ENCODE data around the gene CD200. TPM values are rescaled to one million over a fixed set of nuclear protein-coding genes. Genes with fewer than 3 reads are reported as not detected.

Gene CD200
- total RNA-seq, 1 donor from 2014 or later, result 4.4 TPM

DNA sequence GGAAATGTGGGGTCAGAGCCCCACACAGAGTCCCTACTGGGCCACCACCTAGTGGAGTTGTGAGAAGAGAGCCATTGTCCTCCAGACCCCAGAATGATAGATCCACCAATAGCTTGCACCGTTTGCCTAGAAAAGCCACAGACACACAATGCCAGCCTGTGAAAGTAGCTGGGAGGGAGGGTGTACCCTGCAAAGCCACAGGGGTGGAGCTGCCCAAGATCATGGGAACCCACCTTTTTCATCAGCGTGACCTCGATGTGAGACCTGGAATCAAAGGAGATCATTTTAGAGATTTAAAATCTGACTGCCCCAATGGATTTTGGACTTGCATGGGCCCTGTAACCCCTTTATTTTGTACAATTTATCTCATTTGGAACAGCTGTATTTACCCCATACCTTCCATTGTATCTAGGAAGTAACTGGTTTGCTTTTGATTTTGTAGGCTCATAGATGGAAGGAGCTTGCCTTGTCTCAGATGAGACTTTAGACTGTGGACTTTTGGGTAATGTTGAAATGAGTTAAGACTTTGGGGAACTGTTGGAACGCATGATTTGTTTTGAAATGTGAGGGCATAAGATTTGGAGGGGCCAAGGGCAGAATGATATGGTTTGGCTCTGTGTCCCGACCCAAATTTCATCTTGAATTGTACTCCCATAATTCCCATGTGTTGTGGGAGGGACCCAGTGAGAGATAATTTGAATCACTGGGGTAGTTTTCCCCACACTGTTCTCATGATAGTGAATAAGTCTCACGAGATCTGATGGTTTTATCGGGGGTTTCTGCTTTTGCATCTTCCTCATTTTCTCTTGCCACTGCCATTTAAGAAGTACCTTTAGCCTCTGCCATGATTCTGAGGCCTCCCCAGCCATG lies 49.0 kb downstream of the CD200 start:
- ATAC-seq, result no peak
- Histone ChIP-seq H3K4me3 (no peak overlapping the region), H3K36me3 (no peaks in the 10 kb centered on the region), H3K9me3 (no peaks in the 10 kb centered on the region), H3K4me1 (peaks cover 18% of the 10 kb centered on the region), H3K27ac (no peak overlapping the region), H3K27me3 (ENCODE audit: low read depth) (no peaks in the 10 kb centered on the region)
- intact Hi-C loops (cut with DNase I), result no loop called here
- TF ChIP-seq, protein P1, sequence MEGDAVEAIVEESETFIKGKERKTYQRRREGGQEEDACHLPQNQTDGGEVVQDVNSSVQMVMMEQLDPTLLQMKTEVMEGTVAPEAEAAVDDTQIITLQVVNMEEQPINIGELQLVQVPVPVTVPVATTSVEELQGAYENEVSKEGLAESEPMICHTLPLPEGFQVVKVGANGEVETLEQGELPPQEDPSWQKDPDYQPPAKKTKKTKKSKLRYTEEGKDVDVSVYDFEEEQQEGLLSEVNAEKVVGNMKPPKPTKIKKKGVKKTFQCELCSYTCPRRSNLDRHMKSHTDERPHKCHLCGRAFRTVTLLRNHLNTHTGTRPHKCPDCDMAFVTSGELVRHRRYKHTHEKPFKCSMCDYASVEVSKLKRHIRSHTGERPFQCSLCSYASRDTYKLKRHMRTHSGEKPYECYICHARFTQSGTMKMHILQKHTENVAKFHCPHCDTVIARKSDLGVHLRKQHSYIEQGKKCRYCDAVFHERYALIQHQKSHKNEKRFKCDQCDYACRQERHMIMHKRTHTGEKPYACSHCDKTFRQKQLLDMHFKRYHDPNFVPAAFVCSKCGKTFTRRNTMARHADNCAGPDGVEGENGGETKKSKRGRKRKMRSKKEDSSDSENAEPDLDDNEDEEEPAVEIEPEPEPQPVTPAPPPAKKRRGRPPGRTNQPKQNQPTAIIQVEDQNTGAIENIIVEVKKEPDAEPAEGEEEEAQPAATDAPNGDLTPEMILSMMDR (IDR thresholded peaks at IDR 0.05), result no peak
- no peak for DNase-seq

GRCh38 chr3:112382543-112383160 lies 49.7 kb downstream of the CD200 start:
- peaks cover 16% of the 10 kb centered on the region for H3K4me1 ChIP-seq
- no peaks in the 10 kb centered on the region for H3K9me3 ChIP-seq
- intact Hi-C loops (cut with DNase I), result no loop called here
- H3K27ac ChIP-seq, result no peak overlapping the region
- ATAC-seq (no peak), DNase-seq (no peak)
- H3K4me3 ChIP-seq, result no peak overlapping the region
- H3K27me3 ChIP-seq (ENCODE audit: low read depth), result no peaks in the 10 kb centered on the region
- TF ChIP-seq, protein P1 (IDR thresholded peaks at IDR 0.05), result no peak
- no peaks in the 10 kb centered on the region for H3K36me3 ChIP-seq

- TF ChIP-seq, protein P1 (IDR thresholded peaks at IDR 0.05), result no peak
- Histone ChIP-seq H3K27ac (no peak overlapping the region), H3K4me3 (no peak overlapping the region), H3K4me1 (no peaks in the 10 kb centered on the region), H3K27me3 (ENCODE audit: low read depth) (no peaks in the 10 kb centered on the region), H3K36me3 (no peaks in the 10 kb centered on the region), H3K9me3 (no peaks in the 10 kb centered on the region)
- DNase-seq, result no peak
- ATAC-seq, result no peak
- intact Hi-C loops (cut with DNase I), result no loop called here
These were observed 51.8 kb downstream of the CD200 start for GRCh38 chr3:112384769-112385168.

- no peak for ATAC-seq
- peaks cover 22% of the 10 kb centered on the region for H3K4me1 ChIP-seq
These were observed 56.0 kb downstream of the CD200 start for GRCh38 chr3:112388972-112389371.

DNA sequence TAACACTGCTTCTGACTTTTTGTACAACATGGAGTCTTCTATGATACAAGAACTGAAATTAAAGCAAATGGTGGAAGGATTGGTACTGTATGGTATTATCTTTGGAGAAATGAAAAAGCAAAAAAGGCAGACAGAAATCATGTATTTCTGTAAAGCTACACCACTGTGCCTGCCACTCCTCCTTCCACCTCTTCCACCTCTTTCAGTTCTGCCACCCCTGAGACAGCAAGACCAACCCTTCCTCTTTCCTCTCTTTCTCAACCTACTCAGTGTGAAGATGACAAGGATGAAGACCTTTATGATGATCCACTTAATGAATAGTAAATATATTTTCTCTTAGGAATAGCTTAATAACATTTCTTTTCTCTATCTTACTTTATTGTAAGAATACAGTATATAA lies 57.0 kb downstream of the CD200 start:
- H3K27me3 ChIP-seq (ENCODE audit: low read depth), result no peaks in the 10 kb centered on the region
- TF ChIP-seq, protein P1 (IDR thresholded peaks at IDR 0.05), result no peak
- intact Hi-C loops (cut with DNase I), result no loop called here
- no peak for ATAC-seq
- H3K9me3 ChIP-seq, result no peaks in the 10 kb centered on the region
- DNase-seq, result no peak
- H3K36me3 ChIP-seq, result no peaks in the 10 kb centered on the region
- no peak overlapping the region for H3K4me3 ChIP-seq
- H3K27ac ChIP-seq, result no peak overlapping the region
- H3K4me1 ChIP-seq, result peaks cover 32% of the 10 kb centered on the region

More at GRCh38 chr3:112388972-112389371, 56.0 kb downstream of the CD200 start:
- Histone ChIP-seq H3K4me3 (no peak overlapping the region), H3K9me3 (no peaks in the 10 kb centered on the region), H3K27me3 (ENCODE audit: low read depth) (no peaks in the 10 kb centered on the region), H3K27ac (no peak overlapping the region), H3K36me3 (no peaks in the 10 kb centered on the region)
- TF ChIP-seq, protein P1 (IDR thresholded peaks at IDR 0.05), result no peak
- DNase-seq, result no peak
- intact Hi-C loops (cut with DNase I), result no loop called here
